Measurements from ENCODE around the gene PDE6D. TPM values are rescaled to one million over a fixed set of nuclear protein-coding genes. Genes with fewer than 3 reads are reported as not detected.

The PDE6D gene
- total and polyA plus RNA-seq, 8 donors = 1.7 to 29.4 (median 24.1) TPM; not detected in 1

- Histone ChIP-seq H3K4me3 (no peak overlapping the region), H3K9me3 (no peaks in the 10 kb centered on the region), H3K4me1 (peaks cover 18 to 75% (median 53%) of the 10 kb centered on the region in 4 donors), H3K27me3 (no peaks in the 10 kb centered on the region), H3K36me3 (peaks cover 17 to 73% (median 68%) of the 10 kb centered on the region in 4 donors), H3K27ac (peak overlapping the region in 3 of 5 donors; percentile 10 to 69 (median 55))
- WGBS, 5 donors = 23 to 52% (median 30%) methylated on average over 3 of the region's 3 CpGs
- peak in 1 of 2 donors; percentile 53 for DNase-seq
- TF ChIP-seq, protein P1, sequence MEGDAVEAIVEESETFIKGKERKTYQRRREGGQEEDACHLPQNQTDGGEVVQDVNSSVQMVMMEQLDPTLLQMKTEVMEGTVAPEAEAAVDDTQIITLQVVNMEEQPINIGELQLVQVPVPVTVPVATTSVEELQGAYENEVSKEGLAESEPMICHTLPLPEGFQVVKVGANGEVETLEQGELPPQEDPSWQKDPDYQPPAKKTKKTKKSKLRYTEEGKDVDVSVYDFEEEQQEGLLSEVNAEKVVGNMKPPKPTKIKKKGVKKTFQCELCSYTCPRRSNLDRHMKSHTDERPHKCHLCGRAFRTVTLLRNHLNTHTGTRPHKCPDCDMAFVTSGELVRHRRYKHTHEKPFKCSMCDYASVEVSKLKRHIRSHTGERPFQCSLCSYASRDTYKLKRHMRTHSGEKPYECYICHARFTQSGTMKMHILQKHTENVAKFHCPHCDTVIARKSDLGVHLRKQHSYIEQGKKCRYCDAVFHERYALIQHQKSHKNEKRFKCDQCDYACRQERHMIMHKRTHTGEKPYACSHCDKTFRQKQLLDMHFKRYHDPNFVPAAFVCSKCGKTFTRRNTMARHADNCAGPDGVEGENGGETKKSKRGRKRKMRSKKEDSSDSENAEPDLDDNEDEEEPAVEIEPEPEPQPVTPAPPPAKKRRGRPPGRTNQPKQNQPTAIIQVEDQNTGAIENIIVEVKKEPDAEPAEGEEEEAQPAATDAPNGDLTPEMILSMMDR (IDR thresholded peaks at IDR 0.05) = no peak
- TF ChIP-seq POLR2A (IDR thresholded peaks at IDR 0.05) = no peak
- no peak for TF ChIP-seq EP300 (IDR thresholded peaks at IDR 0.05)
- TF ChIP-seq POLR2AphosphoS5 (IDR thresholded peaks at IDR 0.05) = peak in 2 of 3 donors; percentile 7 to 43
- intact Hi-C loops (cut with DNase I; ENCODE audit: low total_unique reads) = no loop called here
Observed at GRCh38 chr2:231791107-231791506, 10.0 kb upstream of the PDE6D start.

- Histone ChIP-seq H3K27me3 (no peaks in the 10 kb centered on the region), H3K36me3 (peaks cover 8 to 32% (median 28%) of the 10 kb centered on the region in 4 donors), H3K4me3 (peak overlapping the region; percentile 94 to 100 (median 98)), H3K9me3 (no peaks in the 10 kb centered on the region), H3K27ac (peak overlapping the region in 4 of 5 donors; percentile 70 to 81 (median 78)), H3K4me1 (peaks cover 40 to 86% (median 72%) of the 10 kb centered on the region in 4 donors)
- 7 to 13% (median 9%) methylated on average over 11 of the region's 11 CpGs for WGBS, 5 donors
- TF ChIP-seq, protein P1 (IDR thresholded peaks at IDR 0.05) = no peak
- no peak for TF ChIP-seq EP300 (IDR thresholded peaks at IDR 0.05)
- no peak for TF ChIP-seq POLR2AphosphoS5 (IDR thresholded peaks at IDR 0.05)
- no peak for TF ChIP-seq POLR2A (IDR thresholded peaks at IDR 0.05)
- intact Hi-C loops (cut with DNase I; ENCODE audit: low total_unique reads) = no loop called here
- no peak for DNase-seq
Observed at GRCh38 chr2:231786917-231787292, 5.8 kb upstream of the PDE6D start.

- peaks cover 8 to 27% (median 22%) of the 10 kb centered on the region in 4 donors for H3K36me3 ChIP-seq
- TF ChIP-seq POLR2AphosphoS5 (IDR thresholded peaks at IDR 0.05) = peak; percentile 45 to 81 (median 48)
- TF ChIP-seq, protein P1 (IDR thresholded peaks at IDR 0.05) = peak in 1 of 7 experiments; percentile 25
- no peak for TF ChIP-seq EP300 (IDR thresholded peaks at IDR 0.05)
- TF ChIP-seq POLR2A (IDR thresholded peaks at IDR 0.05) = no peak
- no peaks in the 10 kb centered on the region for H3K27me3 ChIP-seq
- no peaks in the 10 kb centered on the region for H3K9me3 ChIP-seq
- 0 to 1% (median 1%) methylated on average over 43 to 69 of the region's 69 CpGs for WGBS, 5 donors
- intact Hi-C loops (cut with DNase I; ENCODE audit: low total_unique reads) = no loop called here
- H3K4me3 ChIP-seq = peak within 1 kb of the TSS; percentile 94 to 100 (median 98)
- H3K4me1 ChIP-seq = peaks cover 40 to 81% (median 67%) of the 10 kb centered on the region in 4 donors
- peak within 1 kb of the TSS; percentile 58 to 81 (median 76) for H3K27ac ChIP-seq
- DNase-seq = peak; percentile 83 to 95
Observed at GRCh38 chr2:231786177-231786916, 5.3 kb upstream of the PDE6D start, which contains the start of gene COPS7B. TSS of gene COPS7B (plus strand) at chr2:231786445. CDS start at chr2:231788571, 2,126 bp downstream.

- 29 to 37% (median 34%) methylated on average over 6 of the region's 6 CpGs for WGBS, 5 donors
Observed at GRCh38 chr2:231785822-231786176, 4.7 kb upstream of the PDE6D start.

More at GRCh38 chr2:231785822-231786176, 4.7 kb upstream of the PDE6D start:
- TF ChIP-seq POLR2AphosphoS5 (IDR thresholded peaks at IDR 0.05) (no peak), POLR2A (IDR thresholded peaks at IDR 0.05) (no peak), EP300 (IDR thresholded peaks at IDR 0.05) (no peak)
- TF ChIP-seq, protein P1 (IDR thresholded peaks at IDR 0.05) = no peak
- no peak for DNase-seq
- Histone ChIP-seq H3K9me3 (no peaks in the 10 kb centered on the region), H3K4me3 (peak overlapping the region; percentile 94 to 100 (median 98)), H3K4me1 (peaks cover 40 to 76% (median 62%) of the 10 kb centered on the region in 4 donors), H3K36me3 (peaks cover 8 to 21% (median 17%) of the 10 kb centered on the region in 4 donors), H3K27ac (peak overlapping the region; percentile 58 to 81 (median 76)), H3K27me3 (no peaks in the 10 kb centered on the region)
- intact Hi-C loops (cut with DNase I; ENCODE audit: low total_unique reads) = no loop called here
